ENCODE data around the gene SLC24A3. TPM values are rescaled to one million over a fixed set of nuclear protein-coding genes. Genes with fewer than 3 reads are reported as not detected.

The SLC24A3 gene
- total RNA-seq, 4 donors from 2014 or later: 1.6 to 38.8 (median 3.7) TPM

DNA sequence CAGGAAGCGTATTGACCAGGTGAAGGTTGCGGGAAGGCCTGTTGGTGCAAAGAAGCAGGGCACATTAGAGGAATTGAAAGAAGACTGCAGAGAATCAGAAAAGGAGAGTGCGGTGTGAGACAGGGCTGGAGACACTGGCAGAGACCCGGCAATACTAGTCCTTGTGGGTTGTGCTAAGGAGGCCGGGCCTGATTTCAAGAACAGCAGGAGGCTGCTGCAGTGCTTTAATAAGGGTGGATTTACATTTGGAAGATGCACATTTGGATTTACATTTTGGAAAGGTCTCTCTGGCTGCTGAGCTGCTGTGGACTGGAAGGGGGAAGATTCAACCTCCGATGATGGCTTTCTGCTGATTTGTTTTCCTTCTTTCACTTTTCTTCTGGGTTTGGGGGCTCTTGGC, 167.8 kb downstream of the SLC24A3 start:
- Histone ChIP-seq H3K4me3 (no peak overlapping the region), H3K9me3 (no peaks in the 10 kb centered on the region), H3K36me3 (no peaks in the 10 kb centered on the region), H3K4me1 (no peaks in the 10 kb centered on the region), H3K27me3 (no peaks in the 10 kb centered on the region), H3K27ac (no peak overlapping the region)
- DNase-seq: no peak
- TF ChIP-seq CTCF (IDR thresholded peaks at IDR 0.05) (no peak), POLR2A (IDR thresholded peaks at IDR 0.05) (no peak)

- DNase-seq: no peak
Measured at GRCh38 chr20:19381947-19382346, 169.5 kb downstream of the SLC24A3 start.

DNA sequence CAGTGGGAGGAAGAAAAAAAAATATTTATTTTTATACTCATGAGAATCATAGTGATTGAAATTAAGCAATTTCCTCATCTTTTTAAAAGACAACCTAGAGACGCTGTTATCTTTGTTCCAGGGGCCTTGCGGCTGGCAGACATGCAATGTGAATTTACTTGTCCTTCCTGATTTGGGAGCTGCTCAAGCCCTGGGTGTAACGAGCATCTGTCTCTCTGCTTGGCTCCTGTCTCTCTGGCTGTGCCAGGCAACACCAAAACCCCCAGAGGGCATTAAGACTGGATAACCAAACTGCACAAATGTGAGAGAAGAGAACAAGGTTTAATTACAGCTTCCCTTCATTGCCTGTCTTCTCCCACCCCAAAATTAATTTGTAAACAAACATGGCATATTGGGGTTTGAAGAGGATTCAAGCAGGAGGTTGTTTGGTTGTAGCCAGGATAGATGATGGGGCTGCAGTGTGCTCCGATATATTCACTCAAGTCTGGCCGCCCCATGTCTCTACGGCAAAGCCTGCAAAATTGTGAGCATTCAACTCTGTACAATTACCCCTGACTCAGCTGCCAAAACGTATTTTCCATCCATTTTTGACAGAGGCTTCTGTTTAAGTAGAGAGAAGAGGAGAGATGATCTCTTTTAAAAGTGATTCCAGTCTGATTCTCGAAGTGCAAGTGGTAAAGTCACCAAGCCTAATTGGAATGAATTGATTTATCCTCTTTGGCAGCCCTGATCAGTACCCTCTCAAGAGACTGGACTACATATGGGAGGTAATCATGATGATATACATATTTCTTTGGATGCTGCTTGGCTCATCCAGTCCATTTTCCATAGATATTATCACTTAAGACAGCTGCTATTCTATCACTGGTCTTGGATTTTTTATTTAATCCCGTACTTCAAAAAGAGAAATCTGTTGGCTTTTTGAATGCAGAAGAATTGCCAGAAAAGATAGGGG, 170.2 kb downstream of the SLC24A3 start:
- H3K9me3 ChIP-seq: no peaks in the 10 kb centered on the region
- H3K27me3 ChIP-seq: no peaks in the 10 kb centered on the region
- no peaks in the 10 kb centered on the region for H3K4me1 ChIP-seq
- no peak overlapping the region for H3K4me3 ChIP-seq
- H3K36me3 ChIP-seq: no peaks in the 10 kb centered on the region
- no peak overlapping the region for H3K27ac ChIP-seq
- DNase-seq: no peak
- TF ChIP-seq CTCF (IDR thresholded peaks at IDR 0.05) (no peak), POLR2A (IDR thresholded peaks at IDR 0.05) (no peak)

More at GRCh38 chr20:19381947-19382346, 169.5 kb downstream of the SLC24A3 start:
- H3K36me3 ChIP-seq: no peaks in the 10 kb centered on the region
- no peak for TF ChIP-seq POLR2A (IDR thresholded peaks at IDR 0.05)
- TF ChIP-seq CTCF (IDR thresholded peaks at IDR 0.05): no peak
- no peaks in the 10 kb centered on the region for H3K27me3 ChIP-seq
- no peak overlapping the region for H3K27ac ChIP-seq
- H3K9me3 ChIP-seq: no peaks in the 10 kb centered on the region
- H3K4me1 ChIP-seq: no peaks in the 10 kb centered on the region
- H3K4me3 ChIP-seq: no peak overlapping the region

GRCh38 chr20:19384940-19385339, 172.5 kb downstream of the SLC24A3 start:
- Histone ChIP-seq H3K4me1 (no peaks in the 10 kb centered on the region), H3K4me3 (no peak overlapping the region), H3K36me3 (no peaks in the 10 kb centered on the region), H3K9me3 (no peaks in the 10 kb centered on the region), H3K27me3 (no peaks in the 10 kb centered on the region), H3K27ac (no peak overlapping the region)
- TF ChIP-seq POLR2A (IDR thresholded peaks at IDR 0.05) (no peak), CTCF (IDR thresholded peaks at IDR 0.05) (no peak)
- no peak for DNase-seq

GRCh38 chr20:19387251-19387650, 174.8 kb downstream of the SLC24A3 start:
- Histone ChIP-seq H3K4me3 (no peak overlapping the region), H3K27me3 (no peaks in the 10 kb centered on the region), H3K36me3 (no peaks in the 10 kb centered on the region), H3K4me1 (no peaks in the 10 kb centered on the region), H3K9me3 (no peaks in the 10 kb centered on the region), H3K27ac (no peak overlapping the region)
- no peak for DNase-seq
- no peak for TF ChIP-seq POLR2A (IDR thresholded peaks at IDR 0.05)
- TF ChIP-seq CTCF (IDR thresholded peaks at IDR 0.05): no peak
